Upper lobe of right lung (tissue), 1 donor: ENCODE results near the gene KDM7A. TPM values are rescaled to one million over a fixed set of nuclear protein-coding genes. Genes with fewer than 3 reads are reported as not detected.

Experiments used
- ATAC-seq: fragments of 200-7000 bp; cut with Tn5 transposase; one replicate; pipeline ENCODE4 v1.9.1; 2020; ENCODE audit warnings: mild to moderate bottlenecking, moderate library complexity
- DNase-seq: peaks from one replicate; pipeline ENCODE4 v3.0.0-alpha.2; 2020
- H3K27ac ChIP-seq: fragments of 200-600 bp; one replicate; pipeline ENCODE4 v1.8.0; 2022
- H3K27me3 ChIP-seq: fragments of 200-600 bp; one replicate; pipeline ENCODE4 v1.8.0; 2022; ENCODE audit warnings: mild to moderate bottlenecking
- H3K36me3 ChIP-seq: fragments of 200-600 bp; one replicate; pipeline ENCODE4 v1.8.0; 2022
- H3K4me1 ChIP-seq: fragments of 200-600 bp; one replicate; pipeline ENCODE4 v1.8.0; 2022
- H3K4me3 ChIP-seq: fragments of 200-600 bp; one replicate; pipeline ENCODE4 v1.8.0; 2022; ENCODE audit warnings: mild to moderate bottlenecking
- H3K9me3 ChIP-seq: fragments of 200-600 bp; one replicate; pipeline ENCODE4 v1.8.0; 2022
- intact Hi-C: fragments of 100-400 bp; cut with DNase I; formaldehyde crosslinking; loops from one replicate; pipeline ENCODE4 v1.11.0; 2022
- total RNA-seq: library from RNA; stranded (reverse); fragmentation: NEBNext Ultra II Directional; extraction: Animal tissue kit (Norgen Biotek cat#: 25700); gene quantifications from one replicate; pipeline ENCODE4 v1.2.1, GENCODE V29; 2021
- TF ChIP-seq, protein P1 (sequence below): fragments of 200-600 bp; IDR thresholded peaks from one replicate; pipeline ENCODE4 v1.8.0; 2022; ENCODE audit warnings: antibody characterized with exemption
- donor health status: DM: no; HTN: yes; CAD: no; lungs with severe emphysema.

The KDM7A gene
- total RNA-seq, 1 donor from 2014 or later: 16.7 TPM

DNA sequence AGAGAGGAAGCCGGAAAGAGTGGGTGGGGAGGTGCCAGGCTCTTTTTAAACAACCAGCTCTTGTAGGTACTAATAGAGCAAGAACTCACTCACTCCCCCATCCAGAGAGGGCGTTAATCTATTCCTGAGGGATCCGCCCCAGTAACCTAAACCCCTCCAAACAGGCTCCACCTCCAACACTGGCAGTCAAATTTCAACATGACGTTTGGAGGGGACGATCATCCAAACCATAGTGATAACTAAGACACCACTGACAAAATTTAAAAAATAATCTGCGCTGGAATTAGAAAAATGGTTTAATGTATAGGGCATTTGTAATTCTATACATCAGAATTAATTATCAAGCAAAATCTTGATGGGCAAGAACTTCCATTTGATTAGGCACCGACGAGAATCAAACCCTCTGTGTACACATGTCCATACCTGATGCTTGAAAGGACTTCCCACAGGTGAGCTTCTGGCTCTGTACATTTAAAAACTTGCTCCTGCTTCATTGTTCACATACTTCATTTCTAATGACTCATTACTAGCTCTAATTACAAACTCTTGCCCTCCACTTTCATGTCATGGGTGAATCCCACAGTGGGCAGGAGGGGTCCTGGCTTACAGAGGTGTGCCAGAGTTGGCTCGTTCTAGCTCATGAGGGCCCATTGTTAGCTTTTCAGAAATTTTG, 20.6 kb upstream of the KDM7A start:
- no peaks in the 10 kb centered on the region for H3K4me1 ChIP-seq
- H3K9me3 ChIP-seq: no peaks in the 10 kb centered on the region
- no peaks in the 10 kb centered on the region for H3K36me3 ChIP-seq
- no peaks in the 10 kb centered on the region for H3K27me3 ChIP-seq
- H3K4me3 ChIP-seq: no peak overlapping the region
- TF ChIP-seq, protein P1, sequence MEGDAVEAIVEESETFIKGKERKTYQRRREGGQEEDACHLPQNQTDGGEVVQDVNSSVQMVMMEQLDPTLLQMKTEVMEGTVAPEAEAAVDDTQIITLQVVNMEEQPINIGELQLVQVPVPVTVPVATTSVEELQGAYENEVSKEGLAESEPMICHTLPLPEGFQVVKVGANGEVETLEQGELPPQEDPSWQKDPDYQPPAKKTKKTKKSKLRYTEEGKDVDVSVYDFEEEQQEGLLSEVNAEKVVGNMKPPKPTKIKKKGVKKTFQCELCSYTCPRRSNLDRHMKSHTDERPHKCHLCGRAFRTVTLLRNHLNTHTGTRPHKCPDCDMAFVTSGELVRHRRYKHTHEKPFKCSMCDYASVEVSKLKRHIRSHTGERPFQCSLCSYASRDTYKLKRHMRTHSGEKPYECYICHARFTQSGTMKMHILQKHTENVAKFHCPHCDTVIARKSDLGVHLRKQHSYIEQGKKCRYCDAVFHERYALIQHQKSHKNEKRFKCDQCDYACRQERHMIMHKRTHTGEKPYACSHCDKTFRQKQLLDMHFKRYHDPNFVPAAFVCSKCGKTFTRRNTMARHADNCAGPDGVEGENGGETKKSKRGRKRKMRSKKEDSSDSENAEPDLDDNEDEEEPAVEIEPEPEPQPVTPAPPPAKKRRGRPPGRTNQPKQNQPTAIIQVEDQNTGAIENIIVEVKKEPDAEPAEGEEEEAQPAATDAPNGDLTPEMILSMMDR: no peak
- no peak for ATAC-seq
- DNase-seq: no peak
- no peak overlapping the region for H3K27ac ChIP-seq
- intact Hi-C loops: no loop called here

DNA sequence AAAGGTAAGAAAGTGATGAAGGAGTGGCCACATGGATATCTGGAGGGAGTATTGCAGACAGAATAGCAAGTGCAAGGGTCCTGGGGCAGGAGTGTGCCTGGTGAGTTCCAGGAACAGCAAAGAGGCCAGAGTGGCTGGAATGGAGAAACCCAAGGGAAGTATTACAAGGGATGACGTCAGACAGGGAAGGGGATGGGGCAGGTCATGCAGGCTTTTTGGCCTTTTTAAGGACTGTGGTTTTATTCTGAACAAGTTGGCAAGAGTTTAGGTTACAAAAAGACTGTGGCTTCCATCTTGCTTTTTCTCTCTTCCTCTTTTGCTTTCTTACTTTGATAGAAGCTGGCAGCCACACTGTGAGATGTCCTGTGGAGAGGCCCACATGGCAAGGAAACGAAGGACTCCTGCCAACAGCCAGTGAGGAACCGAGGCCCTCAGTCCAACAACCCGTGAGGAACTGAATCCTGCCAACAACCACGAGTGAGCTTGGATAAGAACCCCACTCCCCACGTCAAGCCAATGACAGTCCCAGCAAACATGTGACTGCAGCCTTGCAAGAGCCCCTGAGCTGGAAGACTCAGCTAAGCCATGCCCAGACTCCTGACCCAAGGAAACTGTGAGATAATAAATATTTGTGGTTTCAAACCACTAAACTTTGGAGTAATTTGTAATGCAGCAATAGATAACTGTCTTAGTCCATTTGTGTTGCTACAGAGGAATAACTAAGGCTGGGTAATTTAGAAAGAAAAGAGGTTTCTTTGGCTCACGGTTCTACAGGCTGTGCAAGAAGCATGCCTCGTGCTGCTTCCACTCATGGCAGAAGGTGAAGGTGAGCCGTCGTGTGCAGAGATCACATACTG, 19.8 kb upstream of the KDM7A start:
- H3K27ac ChIP-seq: no peak overlapping the region
- H3K9me3 ChIP-seq: no peaks in the 10 kb centered on the region
- no peak overlapping the region for H3K4me3 ChIP-seq
- H3K27me3 ChIP-seq: no peaks in the 10 kb centered on the region
- H3K4me1 ChIP-seq: no peaks in the 10 kb centered on the region
- intact Hi-C loops: no loop called here
- DNase-seq (no peak), ATAC-seq (no peak)
- no peaks in the 10 kb centered on the region for H3K36me3 ChIP-seq
- TF ChIP-seq, protein P1: no peak

DNA sequence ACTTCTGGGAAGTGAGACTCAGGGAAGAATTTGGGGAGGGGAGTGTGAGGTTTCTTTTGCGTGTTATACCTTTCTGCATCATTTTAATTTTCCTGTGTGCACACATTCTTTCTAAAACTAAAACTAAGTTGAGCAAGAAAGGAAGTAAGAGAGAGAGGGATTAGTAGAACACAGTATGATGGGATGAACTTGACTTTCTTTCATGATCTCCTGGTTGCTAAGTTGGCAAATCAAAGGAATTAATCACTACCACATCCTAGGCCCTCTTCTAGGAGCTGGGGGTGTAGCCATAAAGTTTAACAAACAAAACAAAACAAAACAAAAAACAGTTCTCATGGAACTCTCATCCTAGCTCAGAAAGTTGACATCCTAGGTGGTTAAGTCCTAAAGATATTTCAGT, 19.1 kb upstream of the KDM7A start:
- TF ChIP-seq, protein P1: no peak
- no peaks in the 10 kb centered on the region for H3K36me3 ChIP-seq
- ATAC-seq: no peak
- intact Hi-C loops: no loop called here
- no peak overlapping the region for H3K4me3 ChIP-seq
- H3K27me3 ChIP-seq: no peaks in the 10 kb centered on the region
- no peaks in the 10 kb centered on the region for H3K9me3 ChIP-seq
- H3K4me1 ChIP-seq: no peaks in the 10 kb centered on the region
- no peak for DNase-seq
- H3K27ac ChIP-seq: no peak overlapping the region

DNA sequence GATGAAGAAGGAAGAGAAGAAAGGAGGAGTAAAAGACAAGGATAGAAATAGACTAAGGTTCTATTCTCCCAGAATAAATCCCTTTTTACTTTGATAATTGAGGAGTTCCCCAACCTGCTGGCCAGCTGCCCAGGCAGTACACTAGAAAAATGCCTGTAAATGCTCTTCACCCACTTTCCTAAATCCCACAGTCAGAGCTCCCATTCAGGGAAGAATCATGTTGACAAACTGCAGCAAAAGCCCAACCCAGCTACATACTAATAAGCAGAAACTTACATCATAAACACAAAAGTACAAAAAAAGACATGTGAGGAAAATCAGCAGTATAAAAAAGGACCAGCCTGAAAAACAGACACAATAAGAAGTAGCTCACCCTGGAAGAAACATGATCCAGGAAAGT, 15.8 kb upstream of the KDM7A start:
- no peak overlapping the region for H3K27ac ChIP-seq
- H3K27me3 ChIP-seq: no peaks in the 10 kb centered on the region
- intact Hi-C loops: no loop called here
- H3K9me3 ChIP-seq: no peaks in the 10 kb centered on the region
- H3K36me3 ChIP-seq: no peaks in the 10 kb centered on the region
- TF ChIP-seq, protein P1: no peak
- H3K4me1 ChIP-seq: no peaks in the 10 kb centered on the region
- ATAC-seq (no peak), DNase-seq (no peak)
- no peak overlapping the region for H3K4me3 ChIP-seq

DNA sequence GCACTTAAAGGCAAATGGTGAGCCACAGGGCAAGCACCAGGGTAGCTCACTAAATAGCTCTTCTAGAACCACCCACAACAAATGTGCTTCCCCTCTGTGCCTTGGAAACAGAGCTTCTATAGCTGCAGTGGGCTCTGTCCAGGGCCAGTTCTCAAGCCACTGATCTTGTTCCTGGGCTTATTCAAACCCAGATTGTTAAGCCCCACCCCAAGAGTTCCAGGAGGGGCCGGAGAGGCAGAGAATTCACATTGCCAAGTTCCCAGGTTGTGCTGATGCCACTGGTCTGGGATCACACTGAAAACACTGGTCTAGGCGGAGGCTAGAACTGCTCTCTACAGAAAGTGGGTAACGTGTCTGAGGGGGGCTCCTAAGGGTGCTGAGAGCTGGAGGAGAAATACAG, 15.4 kb upstream of the KDM7A start:
- no peaks in the 10 kb centered on the region for H3K4me1 ChIP-seq
- no peak overlapping the region for H3K4me3 ChIP-seq
- no peaks in the 10 kb centered on the region for H3K36me3 ChIP-seq
- intact Hi-C loops: no loop called here
- H3K9me3 ChIP-seq: no peaks in the 10 kb centered on the region
- no peak for DNase-seq
- no peak for ATAC-seq
- TF ChIP-seq, protein P1: no peak
- H3K27me3 ChIP-seq: no peaks in the 10 kb centered on the region
- H3K27ac ChIP-seq: no peak overlapping the region
